Measurements from ENCODE around the gene OR6S1. TPM values are rescaled to one million over a fixed set of nuclear protein-coding genes. Genes with fewer than 3 reads are reported as not detected.
"Not testable (repeated sequence)": the region's sequence is repeated elsewhere in the genome, so short reads cannot be mapped to it uniquely, and the experiment has no call there.

The OR6S1 gene
- total RNA-seq, 1 donor from 2014 or later = not detected

GRCh38 chr14:20603813-20604690, 37.4 kb downstream of the OR6S1 start:
- Histone ChIP-seq H3K27me3 (ENCODE audit: control insufficient read depth, insufficient read depth, low read length) (no peaks in the 10 kb centered on the region), H3K4me3 (ENCODE audit: low read depth, low read length) (no peak overlapping the region), H3K36me3 (ENCODE audit: control insufficient read depth, insufficient read depth, low read length) (no peaks in the 10 kb centered on the region)
- no peak for TF ChIP-seq CTCF (IDR thresholded peaks at IDR 0.05; ENCODE audit: insufficient read depth, low read length, poor library complexity, severe bottlenecking)
- no peak for DNase-seq (ENCODE audit: low read depth)

- Histone ChIP-seq H3K36me3 (ENCODE audit: control insufficient read depth, insufficient read depth, low read length) (no peaks in the 10 kb centered on the region), H3K4me3 (ENCODE audit: low read depth, low read length) (no peak overlapping the region), H3K27me3 (ENCODE audit: control insufficient read depth, insufficient read depth, low read length) (no peaks in the 10 kb centered on the region)
- DNase-seq (ENCODE audit: low read depth) = no peak
- no peak for TF ChIP-seq CTCF (IDR thresholded peaks at IDR 0.05; ENCODE audit: insufficient read depth, low read length, poor library complexity, severe bottlenecking)
These were observed 38.9 kb downstream of the OR6S1 start for GRCh38 chr14:20602583-20602982.

GRCh38 chr14:20601522-20601921, 40.0 kb downstream of the OR6S1 start:
- Histone ChIP-seq H3K4me3 (ENCODE audit: low read depth, low read length) (no peak overlapping the region), H3K27me3 (ENCODE audit: control insufficient read depth, insufficient read depth, low read length) (no peaks in the 10 kb centered on the region), H3K36me3 (ENCODE audit: control insufficient read depth, insufficient read depth, low read length) (no peaks in the 10 kb centered on the region)
- DNase-seq (ENCODE audit: low read depth) = no peak
- no peak for TF ChIP-seq CTCF (IDR thresholded peaks at IDR 0.05; ENCODE audit: insufficient read depth, low read length, poor library complexity, severe bottlenecking)

- Histone ChIP-seq H3K36me3 (ENCODE audit: control insufficient read depth, insufficient read depth, low read length) (no peaks in the 10 kb centered on the region), H3K4me3 (ENCODE audit: low read depth, low read length) (no peak overlapping the region), H3K27me3 (ENCODE audit: control insufficient read depth, insufficient read depth, low read length) (no peaks in the 10 kb centered on the region)
- TF ChIP-seq CTCF (IDR thresholded peaks at IDR 0.05; ENCODE audit: insufficient read depth, low read length, poor library complexity, severe bottlenecking) = no peak
- DNase-seq (ENCODE audit: low read depth) = no peak
These were observed 44.4 kb downstream of the OR6S1 start for GRCh38 chr14:20597108-20597507.

GRCh38 chr14:20595726-20596125, 45.8 kb downstream of the OR6S1 start:
- not testable (repeated sequence) for H3K36me3 ChIP-seq (ENCODE audit: control insufficient read depth, insufficient read depth, low read length); H3K27me3 ChIP-seq (ENCODE audit: control insufficient read depth, insufficient read depth, low read length); DNase-seq (ENCODE audit: low read depth); H3K4me3 ChIP-seq (ENCODE audit: low read depth, low read length)

- no peak for TF ChIP-seq CTCF (IDR thresholded peaks at IDR 0.05; ENCODE audit: insufficient read depth, low read length, poor library complexity, severe bottlenecking)
- Histone ChIP-seq H3K4me3 (ENCODE audit: low read depth, low read length) (no peak overlapping the region), H3K36me3 (ENCODE audit: control insufficient read depth, insufficient read depth, low read length) (no peaks in the 10 kb centered on the region), H3K27me3 (ENCODE audit: control insufficient read depth, insufficient read depth, low read length) (no peaks in the 10 kb centered on the region)
- no peak for DNase-seq (ENCODE audit: low read depth)
These were observed 48.9 kb downstream of the OR6S1 start for GRCh38 chr14:20592574-20592973.

Measured in kidney epithelial cell (primary cell).